Adrenal gland (tissue), 12 donors: ENCODE measurements around the gene RAC3. TPM values are rescaled to one million over a fixed set of nuclear protein-coding genes. Genes with fewer than 3 reads are reported as not detected.

Experiments
- DNase-seq, 7 donors: peaks; one replicate each; pipeline ENCODE4 v3.0.0-alpha.2; 2019 to 2020
- H3K27ac ChIP-seq, 5 donors: fragments of 200-600 bp; sonication (generic) in 4 of 5; 1 replicate in 3 of 5; 2 replicates in 2 of 5; pipeline versions ENCODE4 v1.5.1 to v1.8.0; 2016 to 2020; ENCODE audit warnings: mild to moderate bottlenecking in 1 of 5
- H3K27me3 ChIP-seq: fragments of 200-600 bp; 2 replicates; pipeline ENCODE4 v1.8.0; 2021
- H3K36me3 ChIP-seq, 2 donors: fragments of 200-600 bp; replicated peaks in 1 of 2; 1 replicate in 1 of 2; 2 replicates in 1 of 2; pipeline versions ENCODE4 v1.5.1 to v1.8.0; 2018 to 2022
- H3K4me1 ChIP-seq, 2 donors: fragments of 200-600 bp; replicated peaks in 1 of 2; 1 replicate in 1 of 2; 2 replicates in 1 of 2; pipeline versions ENCODE4 v1.5.1 to v1.8.0; 2018 to 2021
- H3K4me3 ChIP-seq, 4 donors: fragments of 200-600 bp; sonication (generic) in 3 of 4; one replicate each; pipeline ENCODE4 v1.5.1; 2016 to 2018
- H3K9me3 ChIP-seq, 3 donors: fragments of 200-600 bp; sonication (generic) in 1 of 3; replicated peaks in 1 of 3; 1 replicate in 2 of 3; 2 replicates in 1 of 3; pipeline versions ENCODE4 v1.5.1 to v1.8.0; 2016 to 2021
- POLR2A ChIP-seq, 2 donors: fragments of 450-650 bp; IDR thresholded peaks; one replicate each; pipeline ENCODE4 v1.6.1; 2017; ENCODE audit warnings: antibody characterized with exemption in 2 of 2, mild to moderate bottlenecking in 2 of 2, moderate library complexity in 1 of 2
- WGBS, 4 donors: extraction: QIAGEN DNeasy Blood & Tissue Kit in 2 of 4; methylation state at CpG; one replicate each; pipeline versions ENCODE4 v1.1.5 to v1.1.7; 2013 to 2017; 5-methylcytosine and 5-hydroxymethylcytosine counted together
- intact Hi-C, 2 donors: fragments of 100-400 bp; cut with DNase I; formaldehyde crosslinking; loops; one replicate each; pipeline versions ENCODE4 v1.14.1 to v1.15.0; 2022 to 2023
- polyA plus RNA-seq, 3 donors: library from polyadenylated mRNA; stranded (reverse); fragments of 200-250 nt in 2 of 3; fragments of 350-450 nt in 1 of 3; fragmentation: Illumina TruSeq in 1 of 3; extraction: RNeasy Lipid Tissue Mini Kit (QIAGEN cat#74804) in 1 of 3; gene quantifications; one replicate each; pipeline ENCODE4 v1.2.3, GENCODE V29; 2013 to 2014
- total RNA-seq, 9 donors: library from RNA; depleted of rRNA in 4 of 9; stranded (reverse); fragments of >200 nt in 4 of 9; fragments of 120-200 nt in 1 of 9; fragmentation: NEBNext Ultra II Directional in 1 of 9; extraction: Animal tissue kit (Norgen Biotek cat#: 25700) in 1 of 9; gene quantifications; one replicate each; pipeline versions ENCODE4 v1.1.0 to v1.2.4, GENCODE V29; 2013 to 2023
- TF ChIP-seq, protein P1 (sequence below), 6 experiments: fragments of 450-650 bp in 4 of 6; fragments of 200-600 bp in 2 of 6; sonication (generic) in 1 of 6; IDR thresholded peaks; 1 replicate in 5 of 6; 2 replicates in 1 of 6; pipeline versions ENCODE4 v1.5.1 to v1.8.0; 2016 to 2021; ENCODE audit warnings: antibody characterized with exemption in 6 of 6, mild to moderate bottlenecking in 2 of 6, moderate library complexity in 1 of 6
- donor health status: healthy with polysubstance abuse.
- donor health status: Bipolar disorder and iron deficiency.
- donor health status: DM: yes; HTN: yes; CAD: no.
- donor health status: DM: no; HTN: no; CAD: no.
- donor health status: DM: no; HTN: no; CAD: no.
- donor health status: DM: yes; HTN: yes; CAD: no.

Gene RAC3
- total and polyA plus RNA-seq, 12 donors, result 1.6 to 13.5 (median 5.1) TPM

GRCh38 chr17:81984773-81985410, 46.6 kb upstream of the RAC3 start:
- no peaks in the 10 kb centered on the region for H3K27me3 ChIP-seq
- no peak overlapping the region for H3K4me3 ChIP-seq
- no peak overlapping the region for H3K27ac ChIP-seq
- H3K36me3 ChIP-seq, result peaks cover 0 to 25% of the 10 kb centered on the region in 2 donors
- 92 to 95% (median 93%) methylated on average over 12 to 21 of the region's 21 CpGs for WGBS, 4 donors
- H3K4me1 ChIP-seq, result no peaks in the 10 kb centered on the region
- DNase-seq, result no peak
- TF ChIP-seq POLR2A (IDR thresholded peaks at IDR 0.05), result no peak
- TF ChIP-seq, protein P1, sequence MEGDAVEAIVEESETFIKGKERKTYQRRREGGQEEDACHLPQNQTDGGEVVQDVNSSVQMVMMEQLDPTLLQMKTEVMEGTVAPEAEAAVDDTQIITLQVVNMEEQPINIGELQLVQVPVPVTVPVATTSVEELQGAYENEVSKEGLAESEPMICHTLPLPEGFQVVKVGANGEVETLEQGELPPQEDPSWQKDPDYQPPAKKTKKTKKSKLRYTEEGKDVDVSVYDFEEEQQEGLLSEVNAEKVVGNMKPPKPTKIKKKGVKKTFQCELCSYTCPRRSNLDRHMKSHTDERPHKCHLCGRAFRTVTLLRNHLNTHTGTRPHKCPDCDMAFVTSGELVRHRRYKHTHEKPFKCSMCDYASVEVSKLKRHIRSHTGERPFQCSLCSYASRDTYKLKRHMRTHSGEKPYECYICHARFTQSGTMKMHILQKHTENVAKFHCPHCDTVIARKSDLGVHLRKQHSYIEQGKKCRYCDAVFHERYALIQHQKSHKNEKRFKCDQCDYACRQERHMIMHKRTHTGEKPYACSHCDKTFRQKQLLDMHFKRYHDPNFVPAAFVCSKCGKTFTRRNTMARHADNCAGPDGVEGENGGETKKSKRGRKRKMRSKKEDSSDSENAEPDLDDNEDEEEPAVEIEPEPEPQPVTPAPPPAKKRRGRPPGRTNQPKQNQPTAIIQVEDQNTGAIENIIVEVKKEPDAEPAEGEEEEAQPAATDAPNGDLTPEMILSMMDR (IDR thresholded peaks at IDR 0.05), result no peak
- H3K9me3 ChIP-seq, result no peaks in the 10 kb centered on the region
- intact Hi-C loops, result no loop called here

GRCh38 chr17:81986606-81987005, 44.9 kb upstream of the RAC3 start:
- H3K27me3 ChIP-seq, result no peaks in the 10 kb centered on the region
- H3K9me3 ChIP-seq, result no peaks in the 10 kb centered on the region
- intact Hi-C loops, result no loop called here
- no peak overlapping the region for H3K27ac ChIP-seq
- DNase-seq, result no peak
- WGBS, 4 donors, result 94 to 96% (median 96%) methylated on average over 26 of the region's 26 CpGs
- peaks cover 0 to 25% of the 10 kb centered on the region in 2 donors for H3K36me3 ChIP-seq
- peaks cover 3 to 7% of the 10 kb centered on the region in 2 donors for H3K4me1 ChIP-seq
- TF ChIP-seq, protein P1 (IDR thresholded peaks at IDR 0.05), result no peak
- no peak for TF ChIP-seq POLR2A (IDR thresholded peaks at IDR 0.05)
- no peak overlapping the region for H3K4me3 ChIP-seq

GRCh38 chr17:81987161-81987770, 44.2 kb upstream of the RAC3 start:
- Histone ChIP-seq H3K4me3 (no peak overlapping the region), H3K27me3 (no peaks in the 10 kb centered on the region), H3K4me1 (peaks cover 8 to 14% of the 10 kb centered on the region in 2 donors), H3K27ac (no peak overlapping the region), H3K36me3 (peaks cover 0 to 25% of the 10 kb centered on the region in 2 donors), H3K9me3 (no peaks in the 10 kb centered on the region)
- intact Hi-C loops, result no loop called here
- DNase-seq, result no peak
- WGBS, 4 donors, result 92 to 94% (median 93%) methylated on average over 26 of the region's 26 CpGs
- TF ChIP-seq, protein P1 (IDR thresholded peaks at IDR 0.05), result no peak
- TF ChIP-seq POLR2A (IDR thresholded peaks at IDR 0.05), result no peak

- peak in 1 of 7 donors; percentile 18 for DNase-seq
- H3K9me3 ChIP-seq, result no peaks in the 10 kb centered on the region
- intact Hi-C loops, result no loop called here
- 85 to 89% (median 87%) methylated on average over 20 to 25 of the region's 25 CpGs for WGBS, 4 donors
- no peaks in the 10 kb centered on the region for H3K27me3 ChIP-seq
- peaks cover 8 to 19% of the 10 kb centered on the region in 2 donors for H3K4me1 ChIP-seq
- peaks cover 0 to 6% of the 10 kb centered on the region in 2 donors for H3K36me3 ChIP-seq
- H3K4me3 ChIP-seq, result no peak overlapping the region
- no peak for TF ChIP-seq POLR2A (IDR thresholded peaks at IDR 0.05)
- TF ChIP-seq, protein P1 (IDR thresholded peaks at IDR 0.05), result no peak
- peak overlapping the region in 4 of 5 donors; percentile 5 to 83 (median 61) for H3K27ac ChIP-seq
Measured at GRCh38 chr17:81990836-81991683, 40.4 kb upstream of the RAC3 start.
